IMR-90 (cell line): Measurements from ENCODE around the gene DGKG.

Experiments used
- CEBPB ChIP-seq: IDR thresholded peaks from 2 replicates; pipeline ENCODE4 v1.6.1; 2012; ENCODE audit warnings: low read depth, low read length, improper control_type of control experiment
- MAFK ChIP-seq: IDR thresholded peaks from 2 replicates; pipeline ENCODE4 v1.6.1; 2012; ENCODE audit warnings: low read depth, low read length, improper control_type of control experiment
- MAZ ChIP-seq: IDR thresholded peaks from 2 replicates; pipeline ENCODE4 v1.6.1; 2012; ENCODE audit warnings: low read depth, mild to moderate bottlenecking, low read length, improper control_type of control experiment, moderate library complexity, borderline replicate concordance
- MXI1 ChIP-seq: IDR thresholded peaks from 2 replicates; pipeline ENCODE4 v1.6.1; 2012; ENCODE audit warnings: low read depth, mild to moderate bottlenecking, low read length, moderate library complexity, borderline replicate concordance
- POLR2A ChIP-seq: IDR thresholded peaks from 2 replicates; pipeline ENCODE4 v1.6.1; 2012; ENCODE audit warnings: mild to moderate bottlenecking, low read depth, low read length
- RAD21 ChIP-seq: IDR thresholded peaks from 2 replicates; pipeline ENCODE4 v1.6.1; 2012; ENCODE audit warnings: low read length, improper control_type of control experiment
- RCOR1 ChIP-seq: IDR thresholded peaks from 2 replicates; pipeline ENCODE4 v1.6.1; 2012; ENCODE audit warnings: mild to moderate bottlenecking, low read length, improper control_type of control experiment; ENCODE audit not compliant: insufficient replicate concordance
- RFX5 ChIP-seq: IDR thresholded peaks from 2 replicates; pipeline ENCODE4 v1.8.0; 2012; ENCODE audit warnings: low read depth, mild to moderate bottlenecking, low read length, moderate library complexity
- SMC3 ChIP-seq: fragments of 150-350 bp; IDR thresholded peaks from 2 replicates; pipeline ENCODE4 v1.6.1; 2016; ENCODE audit warnings: low read depth, mild to moderate bottlenecking, antibody characterized with exemption, low read length, moderate library complexity
- TF ChIP-seq, protein P1 (sequence below): conservative IDR thresholded peaks from 2 replicates; pipeline ENCODE4 v1.5.1; 2012; ENCODE audit warnings: mild to moderate bottlenecking, low read depth, low read length, improper control_type of control experiment
- TF ChIP-seq, protein P2 (sequence below): fragments of 150-350 bp; IDR thresholded peaks from 2 replicates; pipeline ENCODE4 v1.6.1; 2017; ENCODE audit warnings: mild to moderate bottlenecking, antibody characterized with exemption, low read length, low read depth

DNA sequence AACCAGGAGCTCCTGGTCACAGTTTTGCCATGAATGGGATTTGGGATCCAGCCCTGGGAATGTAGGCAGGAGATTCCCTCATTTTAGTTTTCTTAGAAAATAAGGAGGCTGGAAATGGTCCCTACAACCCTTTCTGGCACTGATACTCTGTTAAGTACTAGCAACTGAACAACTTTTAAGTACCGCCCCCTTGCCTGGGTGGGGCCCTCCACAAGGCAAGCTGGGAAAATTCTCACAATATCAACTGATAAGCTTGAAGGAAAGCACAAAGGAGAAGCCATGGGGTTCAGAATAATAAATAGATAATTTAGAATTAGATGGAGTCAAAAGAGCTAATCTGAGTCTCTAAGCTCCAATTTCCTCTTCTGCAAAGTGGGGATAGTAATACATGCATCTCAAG, 4.2 kb upstream of the DGKG start:
- no peak for TF ChIP-seq CEBPB
- no peak for TF ChIP-seq RFX5
- no peak for TF ChIP-seq MAFK
- no peak for TF ChIP-seq MAZ
- no peak for TF ChIP-seq POLR2A
- TF ChIP-seq SMC3 = no peak
- TF ChIP-seq, protein P1, sequence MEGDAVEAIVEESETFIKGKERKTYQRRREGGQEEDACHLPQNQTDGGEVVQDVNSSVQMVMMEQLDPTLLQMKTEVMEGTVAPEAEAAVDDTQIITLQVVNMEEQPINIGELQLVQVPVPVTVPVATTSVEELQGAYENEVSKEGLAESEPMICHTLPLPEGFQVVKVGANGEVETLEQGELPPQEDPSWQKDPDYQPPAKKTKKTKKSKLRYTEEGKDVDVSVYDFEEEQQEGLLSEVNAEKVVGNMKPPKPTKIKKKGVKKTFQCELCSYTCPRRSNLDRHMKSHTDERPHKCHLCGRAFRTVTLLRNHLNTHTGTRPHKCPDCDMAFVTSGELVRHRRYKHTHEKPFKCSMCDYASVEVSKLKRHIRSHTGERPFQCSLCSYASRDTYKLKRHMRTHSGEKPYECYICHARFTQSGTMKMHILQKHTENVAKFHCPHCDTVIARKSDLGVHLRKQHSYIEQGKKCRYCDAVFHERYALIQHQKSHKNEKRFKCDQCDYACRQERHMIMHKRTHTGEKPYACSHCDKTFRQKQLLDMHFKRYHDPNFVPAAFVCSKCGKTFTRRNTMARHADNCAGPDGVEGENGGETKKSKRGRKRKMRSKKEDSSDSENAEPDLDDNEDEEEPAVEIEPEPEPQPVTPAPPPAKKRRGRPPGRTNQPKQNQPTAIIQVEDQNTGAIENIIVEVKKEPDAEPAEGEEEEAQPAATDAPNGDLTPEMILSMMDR = no peak
- no peak for TF ChIP-seq RAD21
- TF ChIP-seq, protein P2, sequence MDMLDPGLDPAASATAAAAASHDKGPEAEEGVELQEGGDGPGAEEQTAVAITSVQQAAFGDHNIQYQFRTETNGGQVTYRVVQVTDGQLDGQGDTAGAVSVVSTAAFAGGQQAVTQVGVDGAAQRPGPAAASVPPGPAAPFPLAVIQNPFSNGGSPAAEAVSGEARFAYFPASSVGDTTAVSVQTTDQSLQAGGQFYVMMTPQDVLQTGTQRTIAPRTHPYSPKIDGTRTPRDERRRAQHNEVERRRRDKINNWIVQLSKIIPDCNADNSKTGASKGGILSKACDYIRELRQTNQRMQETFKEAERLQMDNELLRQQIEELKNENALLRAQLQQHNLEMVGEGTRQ = no peak
- TF ChIP-seq RCOR1 = no peak
- TF ChIP-seq MXI1 = no peak
